Activated effector memory CD4-positive, alpha-beta T cell treated with Interleukin-2 at 50 U/mL for 16 hours (primary cell): ENCODE measurements around the gene CASP8AP2.
"Not testable (repeated sequence)": the region's sequence is repeated elsewhere in the genome, so short reads cannot be mapped to it uniquely, and the experiment has no call there.

Experiments used
- DNase-seq: peaks from one replicate; pipeline ENCODE4 v3.0.0-alpha.2; 2020

CASP8AP2 gene

DNA sequence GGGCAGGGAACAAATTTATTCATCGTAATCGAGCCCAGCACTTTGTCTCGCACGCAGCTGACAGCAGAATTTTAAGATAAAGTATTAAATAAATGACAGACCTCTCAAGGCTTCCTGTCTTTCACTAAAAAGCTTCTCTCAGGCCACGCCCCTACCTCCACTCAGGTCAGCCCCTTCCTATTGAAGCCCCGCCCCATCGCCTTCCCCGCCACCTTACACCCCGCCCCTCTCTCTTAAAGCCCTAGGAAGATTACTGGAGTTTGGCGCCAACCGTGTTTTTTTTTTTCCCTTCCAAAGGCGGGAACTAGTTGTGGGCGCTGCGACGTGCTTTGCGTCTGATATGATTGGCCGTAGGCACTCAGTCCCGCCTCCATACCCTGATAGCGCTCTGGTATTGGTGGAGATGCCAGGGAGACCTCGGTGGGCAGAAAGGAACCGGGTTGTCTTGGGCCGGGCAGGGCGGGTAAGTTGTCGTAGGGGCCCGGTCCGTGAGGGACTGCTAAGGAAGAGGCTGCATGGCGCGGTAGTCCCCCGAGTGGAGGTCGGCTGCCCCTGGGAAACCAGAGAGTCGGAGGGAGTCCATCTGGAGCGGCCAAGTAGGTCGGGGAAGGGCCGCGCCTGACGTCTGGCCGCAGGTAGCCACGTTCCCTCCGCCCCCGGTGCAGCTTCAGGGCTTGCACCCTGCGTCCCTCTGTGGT, at the start of gene CASP8AP2:
CASP8AP2 (plus strand) TSS at position 409 of the 698 bp plus-strand sequence.
- DNase-seq = peak; percentile 92

DNA sequence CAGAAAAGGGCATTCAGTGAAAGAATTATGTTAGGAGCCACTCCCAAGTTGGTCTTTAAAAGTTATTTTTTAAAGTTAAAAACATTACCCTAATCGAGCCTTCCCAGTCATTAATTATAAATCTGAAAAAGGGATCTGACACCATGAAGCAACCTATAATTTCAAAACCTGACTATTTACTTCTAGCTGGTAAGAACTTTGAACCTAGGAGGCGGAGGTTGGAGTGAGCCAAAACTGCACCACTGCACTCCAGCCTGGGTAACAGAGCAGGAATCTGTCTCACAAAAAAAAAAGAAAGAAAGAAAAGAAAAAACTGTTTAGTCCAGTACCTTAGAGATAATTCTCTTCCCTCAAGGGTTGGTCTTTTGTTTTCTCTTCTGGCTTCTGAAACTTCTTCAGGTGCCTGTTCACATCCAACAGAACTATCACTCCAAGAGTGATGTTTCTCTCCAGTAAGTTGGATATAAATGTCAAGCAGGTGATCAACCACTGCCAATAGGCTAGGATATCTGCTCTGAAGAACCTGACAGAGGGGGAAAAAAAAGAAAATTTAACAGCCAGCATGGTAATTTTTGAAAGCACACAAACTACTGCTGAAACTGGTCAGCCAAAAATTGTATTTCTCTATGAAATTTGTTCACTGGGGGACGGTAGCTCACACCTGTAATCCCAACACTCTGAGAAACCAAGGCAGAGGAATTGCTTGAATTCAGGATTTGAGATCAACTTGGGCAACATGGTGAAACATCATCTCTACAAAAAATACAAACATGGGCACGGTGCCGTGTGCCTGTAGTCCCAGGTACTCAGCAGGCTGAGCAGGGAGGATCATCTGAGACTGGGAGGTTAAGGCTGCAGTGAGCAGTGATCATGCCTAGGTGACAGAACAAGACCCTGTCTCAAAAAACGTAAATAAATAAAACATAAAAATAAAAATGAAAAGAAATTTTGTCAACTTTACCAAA, 48.3 kb upstream of the CASP8AP2 start:
- no peak for DNase-seq

DNA sequence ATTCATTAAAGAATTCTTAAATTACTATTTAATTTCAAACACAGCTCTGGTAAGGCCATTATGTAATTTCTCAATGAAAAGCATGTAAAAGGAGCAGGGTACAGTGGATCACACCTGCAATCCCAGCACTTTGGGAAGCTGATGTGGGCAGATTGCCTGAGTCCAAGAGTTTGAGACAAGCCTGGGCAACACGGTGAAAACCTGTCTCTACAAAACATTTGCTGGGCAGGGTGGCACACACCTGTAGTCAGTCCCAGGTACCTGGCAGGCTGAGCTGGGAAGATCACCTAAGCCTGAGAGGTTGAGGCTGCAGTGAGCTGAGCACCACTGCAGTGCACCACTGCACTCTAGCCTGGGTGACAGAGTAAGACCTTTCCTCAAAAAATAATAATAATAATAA, 47.5 kb upstream of the CASP8AP2 start:
- no peak for DNase-seq

GRCh38 chr6:89783293-89783692, 46.4 kb upstream of the CASP8AP2 start:
- not testable (repeated sequence) for DNase-seq

DNA sequence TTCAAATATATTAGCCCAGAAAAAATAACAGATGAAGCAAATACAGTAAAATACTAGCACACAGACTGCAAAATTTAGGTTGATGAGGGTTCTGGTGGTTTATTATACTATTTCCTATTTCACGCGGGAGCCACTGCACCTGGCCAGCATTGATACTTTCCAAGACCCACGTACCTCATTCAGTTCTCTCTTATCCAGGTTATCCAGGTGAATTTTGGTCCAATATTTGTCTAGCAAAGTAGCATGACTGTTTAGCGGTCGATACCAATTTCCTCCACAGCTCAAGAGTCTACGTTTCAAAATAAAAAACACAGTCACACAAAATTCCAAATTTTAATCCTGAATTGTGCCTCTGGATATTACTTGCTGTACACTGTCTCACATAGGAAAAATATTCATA, 44.8 kb upstream of the CASP8AP2 start:
- DNase-seq = no peak

DNA sequence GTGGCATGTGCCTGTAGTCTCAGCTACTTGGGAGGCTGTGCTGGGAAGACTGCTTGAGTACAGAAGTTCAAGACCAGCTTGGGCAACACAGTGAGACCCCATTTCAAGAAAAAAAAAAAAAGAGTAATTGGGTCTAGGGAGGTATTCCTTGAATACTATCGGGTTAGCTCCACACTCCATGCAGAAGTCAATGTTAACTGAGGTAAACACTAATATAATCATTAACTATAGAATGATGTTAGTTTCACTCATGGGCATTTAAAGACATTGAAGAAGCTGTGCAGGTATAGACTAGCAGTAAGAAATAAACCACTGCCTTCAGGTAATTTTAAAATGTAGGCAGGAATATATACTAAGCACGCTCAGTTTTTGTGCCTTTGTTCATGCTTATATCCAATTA, 42.7 kb upstream of the CASP8AP2 start:
- DNase-seq = no peak

DNA sequence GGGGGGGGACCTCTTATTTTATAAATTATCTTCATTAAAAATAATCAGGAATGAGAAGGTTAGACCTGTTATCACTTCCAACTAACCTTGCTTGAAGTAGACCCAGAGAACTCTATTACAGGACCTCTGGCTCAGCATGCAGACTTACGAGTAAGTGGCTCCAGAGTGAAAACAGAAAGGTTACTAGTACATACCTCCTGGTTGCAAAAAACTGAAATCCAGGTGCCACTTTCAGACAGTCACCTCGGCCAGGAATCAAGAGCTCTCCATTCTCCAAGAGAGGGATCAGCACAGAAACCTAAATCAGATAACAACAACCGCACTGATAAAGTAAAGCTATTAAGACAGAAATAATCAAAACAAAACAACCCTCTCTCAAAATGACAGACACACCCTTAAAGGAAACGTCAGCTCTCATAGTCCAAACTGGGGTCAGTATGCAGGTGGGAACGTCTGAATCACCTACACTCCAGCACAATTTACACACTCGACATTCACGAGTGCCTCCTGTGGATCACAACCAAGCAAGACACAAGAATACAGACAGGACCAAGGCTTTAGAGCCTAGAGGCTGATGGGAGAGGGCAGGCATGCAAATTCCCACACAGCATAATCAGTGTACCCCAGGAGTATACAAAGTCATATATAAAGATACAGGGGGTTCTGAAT, 41.9 kb upstream of the CASP8AP2 start:
- no peak for DNase-seq

DNA sequence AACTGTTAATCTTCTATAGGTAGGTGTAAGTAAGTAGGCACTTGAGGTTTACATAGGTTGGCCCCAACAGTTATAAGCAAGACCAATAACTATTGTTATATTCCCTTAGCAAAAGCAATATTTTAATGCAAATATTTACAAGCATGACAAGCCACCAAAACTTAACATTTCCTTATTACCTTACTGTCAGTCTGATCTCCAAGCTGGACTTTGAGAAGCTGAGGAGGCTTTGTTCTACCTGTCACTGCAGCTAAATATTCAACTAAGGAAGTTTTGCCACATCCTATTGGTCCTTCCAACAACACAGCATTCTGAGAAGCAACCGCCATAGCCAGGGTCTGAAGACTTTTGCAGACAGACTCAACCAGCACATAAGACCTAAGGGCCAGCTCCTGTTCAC, 39.7 kb upstream of the CASP8AP2 start:
- no peak for DNase-seq

- no peak for DNase-seq
Measured at GRCh38 chr6:89790403-89790802, 39.3 kb upstream of the CASP8AP2 start.

- DNase-seq = no peak
Measured at GRCh38 chr6:89792881-89793280, 36.8 kb upstream of the CASP8AP2 start.

- no peak for DNase-seq
Measured at GRCh38 chr6:89793586-89793985, 36.1 kb upstream of the CASP8AP2 start.

- no peak for DNase-seq
Measured at GRCh38 chr6:89794324-89794723, 35.4 kb upstream of the CASP8AP2 start.

- DNase-seq = no peak
Measured at GRCh38 chr6:89797317-89797716, 32.4 kb upstream of the CASP8AP2 start.

GRCh38 chr6:89799096-89799495, 30.6 kb upstream of the CASP8AP2 start:
- DNase-seq = no peak

GRCh38 chr6:89799756-89800155, 29.9 kb upstream of the CASP8AP2 start:
- no peak for DNase-seq

GRCh38 chr6:89803271-89803670, 26.4 kb upstream of the CASP8AP2 start:
- DNase-seq = no peak

- no peak for DNase-seq
Measured at GRCh38 chr6:89805814-89806371, 23.8 kb upstream of the CASP8AP2 start.

DNA sequence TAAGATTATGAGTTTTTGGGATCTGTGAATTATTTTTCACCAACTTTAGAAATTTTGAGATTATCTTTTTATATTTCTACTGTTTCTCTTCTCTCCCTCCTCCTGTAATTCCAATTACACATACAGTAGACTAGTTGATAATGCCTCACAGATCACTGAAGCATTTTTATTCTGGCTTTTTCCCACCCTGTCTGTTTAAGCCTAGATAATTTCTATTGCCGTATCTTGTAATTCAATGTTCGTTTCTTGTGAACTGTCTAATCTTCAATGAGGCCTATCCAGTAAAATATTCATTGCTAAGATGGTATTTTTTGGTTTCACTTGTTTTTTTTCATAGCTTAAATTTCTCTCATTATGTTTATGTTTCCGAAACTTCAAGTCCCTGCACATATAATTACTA, 22.1 kb upstream of the CASP8AP2 start:
- DNase-seq = no peak

GRCh38 chr6:89813422-89813821, 16.3 kb upstream of the CASP8AP2 start:
- not testable (repeated sequence) for DNase-seq

- no peak for DNase-seq
Measured at GRCh38 chr6:89817481-89817880, 12.2 kb upstream of the CASP8AP2 start.

- DNase-seq = no peak
Measured at GRCh38 chr6:89818977-89819335, 10.7 kb upstream of the CASP8AP2 start.

DNA sequence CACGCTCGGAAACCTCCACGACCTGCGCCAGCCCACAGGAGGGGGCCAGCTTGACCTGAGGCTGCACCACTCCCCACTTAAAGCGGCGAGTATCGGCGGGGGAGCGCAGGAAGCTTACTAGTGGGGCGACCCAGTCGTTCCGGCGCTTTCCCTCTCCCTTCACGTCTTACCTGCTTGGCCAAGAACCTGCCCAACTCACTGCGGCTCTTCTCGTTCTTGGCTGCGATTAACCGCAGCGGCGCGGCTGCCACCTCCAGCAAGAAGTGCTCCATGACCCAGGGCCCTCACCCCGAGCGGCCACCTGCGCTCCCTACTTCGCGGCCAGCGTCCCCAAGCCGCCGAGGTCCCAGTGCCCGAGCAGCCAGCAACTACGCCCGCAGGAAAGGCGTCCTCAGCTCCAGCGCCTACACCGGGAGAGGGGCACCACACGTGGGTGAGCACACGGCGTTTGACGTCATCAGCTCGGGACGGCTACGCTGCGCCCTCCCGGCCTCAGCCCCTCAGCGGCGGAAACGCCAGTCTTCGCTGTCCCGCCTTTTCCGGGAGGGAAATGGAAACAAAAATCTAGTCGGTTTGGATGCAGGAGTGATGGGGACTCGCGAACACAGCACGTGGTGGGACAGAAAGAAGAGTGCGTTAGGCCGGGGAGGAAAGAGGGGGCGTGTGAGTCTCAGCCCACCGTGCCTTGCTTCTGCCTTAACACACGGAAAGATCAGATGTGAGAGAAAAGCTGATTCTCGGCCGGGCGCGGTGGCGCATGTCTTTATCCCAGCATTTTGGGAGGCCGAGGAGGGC, 10.1 kb upstream of the CASP8AP2 start, which contains the start of gene MDN1:
MDN1 (minus strand) TSS at position 459 of the 795 bp plus-strand sequence; CDS start at position 272, 187 bp downstream.
- peak; percentile 81 for DNase-seq
